Measurements from ENCODE around the gene UROS.

The UROS gene

GRCh38 chr10:125822878-125823662, at the start of gene UROS, which contains the start of gene BCCIP:
Gene UROS (minus strand): TSS chr10:125823258. CDS start chr10:125816499, 6,759 bp downstream.
Gene BCCIP (plus strand): TSS chr10:125823546. CDS start chr10:125823558, 12 bp downstream.
- peak; percentile 94 for DNase-seq (ENCODE audit: low spot score)

DNA sequence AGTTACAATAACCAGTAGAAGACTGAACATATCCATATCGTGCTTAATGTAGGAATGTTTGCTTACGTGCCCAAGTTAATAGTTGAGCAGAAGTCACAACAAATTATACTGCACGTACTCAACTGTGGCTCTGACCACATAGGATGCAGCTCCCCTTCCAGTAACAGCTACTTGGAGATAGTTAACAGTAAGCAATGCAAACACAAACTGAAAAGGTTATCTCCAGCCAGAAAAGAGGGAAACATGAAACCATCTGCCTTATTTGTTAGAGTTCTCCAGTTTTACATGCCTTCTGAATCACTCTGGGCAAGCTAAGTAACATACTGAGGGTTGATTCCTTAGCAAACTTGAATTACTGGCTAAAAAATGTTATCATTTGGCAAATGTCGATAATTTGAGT, 48.3 kb upstream of the UROS start:
- no peak for DNase-seq (ENCODE audit: low spot score)

DNA sequence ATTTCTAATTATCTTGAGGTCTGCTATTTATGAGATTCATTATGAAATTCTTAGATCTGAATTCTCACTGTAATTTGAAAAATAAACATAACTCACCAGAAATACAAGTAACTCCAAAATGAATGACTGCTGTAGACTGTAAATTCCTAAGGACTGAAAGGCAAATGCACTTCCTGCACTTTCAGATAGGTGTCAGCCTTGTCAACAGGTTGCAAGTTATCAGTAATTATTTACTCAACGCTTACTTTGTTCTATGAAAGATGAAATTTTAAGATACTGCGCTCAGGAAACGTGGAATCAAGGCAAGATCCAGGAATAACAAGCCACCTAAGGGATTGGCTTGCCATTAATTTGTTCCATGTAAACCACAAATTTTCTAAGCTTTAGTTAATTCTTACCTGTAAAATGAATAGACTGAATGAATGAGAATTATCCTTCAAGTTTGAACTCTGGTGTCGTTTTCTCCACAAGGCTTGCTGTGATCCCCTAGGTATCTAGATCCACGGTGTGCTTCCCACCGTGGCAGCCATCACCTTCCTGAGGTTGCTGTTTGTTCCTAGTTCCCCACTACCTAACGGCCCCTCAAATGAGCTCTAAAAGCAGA, 45.4 kb upstream of the UROS start:
- DNase-seq (ENCODE audit: low spot score): no peak

GRCh38 chr10:125866421-125867029, 43.5 kb upstream of the UROS start:
- DNase-seq (ENCODE audit: low spot score): no peak

DNA sequence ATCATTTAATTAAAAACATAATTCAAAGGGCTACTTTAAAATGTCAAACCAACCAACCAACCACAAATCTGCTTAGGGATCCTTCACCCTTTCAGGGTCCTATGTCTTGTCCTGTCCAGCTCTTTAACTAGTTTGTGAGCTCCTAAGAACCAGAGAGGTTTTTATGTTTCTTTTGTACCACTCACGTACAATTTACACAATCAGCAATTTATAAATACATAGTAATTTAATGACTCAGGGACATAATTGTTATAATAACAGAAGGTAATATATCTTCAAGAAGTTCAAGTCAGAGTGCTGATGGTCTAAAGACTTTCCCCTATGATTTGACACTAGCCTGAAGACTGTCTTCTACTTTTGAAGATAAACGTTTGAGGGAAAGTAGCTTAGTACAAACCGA, 42.1 kb upstream of the UROS start:
- DNase-seq (ENCODE audit: low spot score): no peak

GRCh38 chr10:125859128-125859817, 36.2 kb upstream of the UROS start:
- no peak for DNase-seq (ENCODE audit: low spot score)

DNA sequence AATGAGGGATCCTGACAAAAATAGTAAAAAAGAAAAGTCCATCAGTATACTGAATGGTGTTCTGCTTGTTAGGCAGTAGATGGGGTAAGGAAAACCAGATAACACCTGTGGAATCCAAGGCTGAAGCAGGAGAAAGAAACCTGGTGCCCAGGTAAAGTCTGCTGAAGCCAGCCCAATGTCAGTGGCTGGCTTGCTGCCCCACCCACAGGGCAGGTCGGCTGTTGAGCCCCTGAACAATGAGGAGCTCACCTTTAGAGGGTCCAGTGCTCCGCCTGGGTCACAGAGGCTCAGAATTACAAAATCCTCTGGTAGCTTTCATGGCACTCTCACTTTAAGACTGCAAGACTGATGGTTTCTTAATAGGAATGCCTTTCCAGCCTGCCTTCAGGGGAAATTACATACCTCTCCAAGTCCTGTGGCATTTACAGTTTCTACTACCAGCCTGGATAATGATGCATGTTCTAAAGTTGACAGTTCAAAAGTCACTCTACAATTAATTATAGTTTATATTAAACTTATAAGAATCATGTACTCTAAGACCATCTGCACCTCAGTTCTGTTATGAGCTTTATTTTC, 34.2 kb upstream of the UROS start:
- DNase-seq (ENCODE audit: low spot score): no peak

- no peak for DNase-seq (ENCODE audit: low spot score)
These were observed 29.4 kb upstream of the UROS start for GRCh38 chr10:125852487-125852886.

- no peak for DNase-seq (ENCODE audit: low spot score)
These were observed 28.0 kb upstream of the UROS start for GRCh38 chr10:125850766-125851731.

DNA sequence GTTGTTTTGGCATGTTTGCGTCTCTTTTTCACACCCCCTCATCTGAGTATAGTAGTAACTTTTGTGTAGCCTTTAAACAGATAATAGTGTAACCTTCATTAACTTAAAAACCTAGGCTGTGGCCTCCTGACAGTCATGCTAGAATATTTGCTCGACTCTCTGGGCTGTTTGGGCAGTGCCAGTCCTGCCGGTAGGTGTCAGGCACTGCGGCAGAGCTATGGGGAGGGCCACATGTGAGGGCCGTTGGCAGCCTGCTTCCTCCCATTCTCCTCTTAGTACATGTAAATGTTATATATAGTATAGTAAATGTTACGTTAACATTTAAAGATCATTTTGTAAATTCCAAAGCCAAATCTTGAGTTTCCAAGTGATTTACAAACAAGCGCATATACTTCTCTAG, 26.4 kb upstream of the UROS start:
- DNase-seq (ENCODE audit: low spot score): no peak

DNA sequence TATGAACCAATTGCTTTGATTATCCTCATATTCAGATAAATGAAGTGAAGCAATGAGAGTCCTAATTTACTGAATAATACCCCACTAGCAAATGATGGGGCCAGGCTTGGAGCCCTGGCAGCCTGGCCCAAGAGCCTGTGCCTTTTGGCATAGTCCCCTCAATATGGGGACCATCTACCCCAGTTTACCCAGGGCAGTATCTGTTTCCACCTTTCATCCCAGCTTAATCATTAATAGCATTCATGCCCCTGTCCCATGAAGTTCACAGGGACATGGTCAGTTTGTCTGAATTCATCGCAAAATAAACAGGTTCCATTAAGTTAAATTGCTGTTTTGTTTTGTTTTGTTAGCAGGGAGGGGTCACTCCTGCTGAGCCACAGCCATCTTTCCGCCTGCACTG, 25.8 kb upstream of the UROS start:
- no peak for DNase-seq (ENCODE audit: low spot score)

- DNase-seq (ENCODE audit: low spot score): no peak
These were observed 25.3 kb upstream of the UROS start for GRCh38 chr10:125848371-125848770.

GRCh38 chr10:125846894-125847293, 23.8 kb upstream of the UROS start:
- no peak for DNase-seq (ENCODE audit: low spot score)

- DNase-seq (ENCODE audit: low spot score): no peak
These were observed 22.6 kb upstream of the UROS start for GRCh38 chr10:125845617-125846016.

DNA sequence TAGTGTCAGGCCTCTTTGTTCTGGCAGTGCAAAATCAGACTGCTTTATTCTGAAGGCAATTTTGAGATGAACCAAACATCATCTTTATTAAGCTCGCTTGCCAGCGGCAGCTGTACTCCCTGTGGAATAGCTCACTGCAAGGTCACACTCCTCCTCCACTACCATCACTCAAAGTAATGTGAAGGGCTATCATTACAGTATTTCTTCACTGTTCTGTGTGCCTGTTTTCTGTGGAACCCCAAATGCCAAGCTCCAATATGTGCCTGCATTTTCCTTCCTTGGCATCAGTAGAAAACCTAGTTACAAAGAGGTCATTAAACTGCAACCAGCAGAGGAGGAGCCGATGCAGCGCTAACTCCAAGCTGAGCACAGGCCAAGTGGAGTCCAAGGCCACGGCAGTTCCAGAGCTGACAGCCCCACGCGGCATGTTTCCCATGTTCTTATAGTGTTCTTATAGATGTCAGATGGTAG, 21.7 kb upstream of the UROS start:
- DNase-seq (ENCODE audit: low spot score): no peak

- DNase-seq (ENCODE audit: low spot score): no peak
These were observed 20.7 kb upstream of the UROS start for GRCh38 chr10:125843603-125844329.

DNA sequence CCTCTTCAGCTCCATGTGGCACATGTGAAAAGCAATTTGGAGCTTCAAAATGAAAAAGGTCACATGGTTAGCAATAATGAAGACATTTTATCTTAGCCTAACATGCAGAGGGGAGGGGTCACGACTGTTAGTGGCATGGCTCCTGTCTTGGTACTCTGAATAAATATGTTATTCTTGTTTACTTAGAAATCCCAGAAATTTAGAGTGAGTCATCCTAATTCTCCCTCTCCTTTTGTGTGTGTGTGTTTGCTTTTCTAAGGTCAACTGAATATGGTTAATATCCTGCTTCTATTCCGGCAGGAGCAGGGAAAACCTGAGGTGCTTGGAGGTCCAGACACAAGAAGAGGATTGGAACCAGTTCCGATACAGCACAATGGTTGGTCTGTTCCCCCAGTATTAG, 17.9 kb upstream of the UROS start:
- no peak for DNase-seq (ENCODE audit: low spot score)

GRCh38 chr10:125840406-125840805, 17.3 kb upstream of the UROS start:
- no peak for DNase-seq (ENCODE audit: low spot score)

- no peak for DNase-seq (ENCODE audit: low spot score)
These were observed 15.9 kb upstream of the UROS start for GRCh38 chr10:125838802-125839575.

Data from ecto neural progenitor cell (in vitro differentiated cells).